K562 (cell line): ENCODE data around the gene OR2H2.

Source experiments
- POLR2AphosphoS2 ChIP-seq: IDR thresholded peaks from 2 replicates; pipeline ENCODE4 v1.6.1; 2012; ENCODE audit warnings: low read length, improper control_type of control experiment
- ZZZ3 ChIP-seq: fragments of 450-650 bp; IDR thresholded peaks from 2 replicates; pipeline ENCODE4 v1.6.1; 2016; ENCODE audit warnings: antibody characterized with exemption, mild to moderate bottlenecking, moderate library complexity

DNA sequence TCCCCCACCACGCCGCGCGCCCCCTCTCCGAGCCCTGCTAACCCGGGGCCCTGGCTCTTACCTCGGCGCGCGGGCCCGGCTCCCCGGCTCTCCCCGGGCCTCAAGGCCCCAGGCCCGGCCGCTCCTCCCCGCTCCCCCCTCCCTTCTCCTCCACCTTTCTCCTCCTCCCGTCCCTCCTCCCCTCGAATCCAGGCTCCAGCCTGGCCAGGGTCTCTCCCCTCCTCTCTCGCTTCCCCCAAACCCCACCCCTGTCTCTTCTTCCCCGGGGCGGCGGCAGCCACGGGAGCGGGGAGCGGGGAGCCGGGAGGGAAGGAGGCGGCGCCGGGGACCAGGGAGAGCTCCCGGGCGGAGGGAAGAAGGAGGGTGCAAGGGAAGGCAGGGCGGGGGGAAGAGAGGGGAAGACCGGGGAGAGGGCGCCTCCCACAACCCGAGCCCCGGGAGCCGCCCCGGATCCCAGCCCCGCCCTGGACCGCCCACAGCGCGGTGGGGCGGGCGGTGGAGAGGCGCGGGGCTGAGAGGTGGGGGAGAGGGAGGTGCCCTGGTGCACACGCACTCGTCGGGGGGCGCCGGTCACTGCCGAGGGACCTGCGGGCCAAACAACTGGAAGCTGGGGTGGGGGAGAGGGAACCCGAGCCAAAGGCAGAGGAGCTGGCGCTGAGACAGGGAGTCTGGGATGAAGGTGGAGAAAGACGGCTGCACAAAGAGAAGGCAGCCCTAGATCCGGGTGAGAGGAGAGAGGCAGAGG is 48.0 kb downstream of the OR2H2 start, which contains the start of gene GABBR1:
- TF ChIP-seq POLR2AphosphoS2 (no peak), ZZZ3 (no peak)
